Prostate gland (tissue), 2 donors: Measurements from ENCODE around the gene WDR90.

Source experiments
- POLR2A ChIP-seq: fragments of 450-650 bp; IDR thresholded peaks from one replicate; pipeline ENCODE4 v1.6.1; 2016; ENCODE audit warnings: antibody characterized with exemption, mild to moderate bottlenecking
- TF ChIP-seq, protein P1 (sequence below), 4 experiments: fragments of 200-600 bp in 2 of 4; fragments of 450-650 bp in 2 of 4; sonication (generic) in 2 of 4; IDR thresholded peaks; 1 replicate in 3 of 4; 2 replicates in 1 of 4; pipeline ENCODE4 v1.5.1; 2016 to 2019; ENCODE audit warnings: antibody characterized with exemption in 4 of 4, mild to moderate bottlenecking in 2 of 4, moderate library complexity in 2 of 4

DNA sequence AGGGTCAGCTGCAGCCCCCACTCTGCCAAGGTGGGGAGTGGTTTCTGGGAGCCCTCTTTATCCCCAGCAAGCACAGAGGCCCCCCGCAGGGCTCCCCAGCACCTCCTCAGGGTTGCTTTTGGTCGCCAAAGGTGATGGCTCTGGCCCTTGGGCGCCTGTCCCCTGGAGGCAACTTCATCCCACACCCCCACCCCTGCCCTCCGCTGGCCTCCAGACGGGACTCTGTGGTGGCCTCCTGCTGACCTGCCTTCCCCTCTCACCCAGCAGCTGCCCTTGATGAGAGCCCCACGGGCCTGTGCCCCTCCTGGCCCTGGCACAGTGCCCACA lies 10.9 kb downstream of the WDR90 start:
- TF ChIP-seq POLR2A = no peak
- TF ChIP-seq, protein P1, sequence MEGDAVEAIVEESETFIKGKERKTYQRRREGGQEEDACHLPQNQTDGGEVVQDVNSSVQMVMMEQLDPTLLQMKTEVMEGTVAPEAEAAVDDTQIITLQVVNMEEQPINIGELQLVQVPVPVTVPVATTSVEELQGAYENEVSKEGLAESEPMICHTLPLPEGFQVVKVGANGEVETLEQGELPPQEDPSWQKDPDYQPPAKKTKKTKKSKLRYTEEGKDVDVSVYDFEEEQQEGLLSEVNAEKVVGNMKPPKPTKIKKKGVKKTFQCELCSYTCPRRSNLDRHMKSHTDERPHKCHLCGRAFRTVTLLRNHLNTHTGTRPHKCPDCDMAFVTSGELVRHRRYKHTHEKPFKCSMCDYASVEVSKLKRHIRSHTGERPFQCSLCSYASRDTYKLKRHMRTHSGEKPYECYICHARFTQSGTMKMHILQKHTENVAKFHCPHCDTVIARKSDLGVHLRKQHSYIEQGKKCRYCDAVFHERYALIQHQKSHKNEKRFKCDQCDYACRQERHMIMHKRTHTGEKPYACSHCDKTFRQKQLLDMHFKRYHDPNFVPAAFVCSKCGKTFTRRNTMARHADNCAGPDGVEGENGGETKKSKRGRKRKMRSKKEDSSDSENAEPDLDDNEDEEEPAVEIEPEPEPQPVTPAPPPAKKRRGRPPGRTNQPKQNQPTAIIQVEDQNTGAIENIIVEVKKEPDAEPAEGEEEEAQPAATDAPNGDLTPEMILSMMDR (IDR thresholded peaks at IDR 0.05) = no peak
